IMR-90 (cell line): ENCODE data around the gene EXOC6. TPM values are rescaled to one million over a fixed set of nuclear protein-coding genes. Genes with fewer than 3 reads are reported as not detected.

Source experiments
- ATAC-seq: fragments of 200-7000 bp; cut with Tn5 transposase; 2 replicates; pipeline ENCODE4 v1.9.1; 2020; ENCODE audit warnings: low read depth, mild to moderate bottlenecking, moderate library complexity
- BruUV-seq: library from RNA; stranded (reverse); fragments of 400-500 nt; replicated peaks from 2 replicates; lab custom pipeline; 2021; lab: Mats Ljungman, UMichigan
- CTCF ChIA-PET: fragments of 300-600 bp; formaldehyde crosslinking; extraction: SDS; loops from one replicate; lab custom pipeline; 2021; ENCODE audit warnings: antibody characterized with exemption; lab: Yijun Ruan, JAX
- POLR2A ChIA-PET: fragments of 300-600 bp; sonication (Branson Sonifier 250); formaldehyde crosslinking; loops from one replicate; lab custom pipeline; 2022; ENCODE audit warnings: antibody characterized with exemption; ENCODE audit not compliant: unreplicated experiment; lab: Charles Lee
- DNase-seq: peaks from one replicate; pipeline ENCODE4 v3.0.0; 2013
- H2AFZ ChIP-seq: replicated peaks from 2 replicates; pipeline ENCODE3; 2013; ENCODE audit warnings: low read length, mild to moderate bottlenecking; ENCODE audit not compliant: poor library complexity
- H2AK5ac ChIP-seq: 2 replicates; pipeline ENCODE4 v1.6.1; 2013; ENCODE audit warnings: low read depth, low read length, inconsistent platforms
- H2AK9ac ChIP-seq: replicated peaks from 2 replicates; pipeline ENCODE3; 2013; ENCODE audit warnings: mild to moderate bottlenecking, low read depth, low read length, moderate library complexity; ENCODE audit not compliant: poor library complexity
- H2BK120ac ChIP-seq: 2 replicates; pipeline ENCODE4 v1.6.1; 2013; ENCODE audit warnings: low read depth, low read length, inconsistent platforms
- H2BK15ac ChIP-seq: 3 replicates; pipeline ENCODE4 v1.6.1; 2013; ENCODE audit warnings: low read depth, low read length, inconsistent platforms
- H2BK20ac ChIP-seq: 2 replicates; pipeline ENCODE4 v1.6.1; 2013; ENCODE audit warnings: low read depth, mild to moderate bottlenecking, inconsistent platforms, low read length, moderate library complexity
- H2BK5ac ChIP-seq: 2 replicates; pipeline ENCODE4 v1.6.1; 2013; ENCODE audit warnings: mild to moderate bottlenecking, low read depth, low read length, inconsistent platforms; ENCODE audit not compliant: poor library complexity, severe bottlenecking
- H3K14ac ChIP-seq: replicated peaks from 2 replicates; pipeline ENCODE4 v1.6.1; 2013; ENCODE audit warnings: low read depth, low read length, inconsistent platforms
- H3K18ac ChIP-seq: 2 replicates; pipeline ENCODE4 v1.6.1; 2013; ENCODE audit warnings: low read depth, low read length, control low read depth
- H3K23ac ChIP-seq: 2 replicates; pipeline ENCODE4 v1.6.1; 2013; ENCODE audit warnings: low read depth, low read length, inconsistent platforms
- H3K27ac ChIP-seq: 2 replicates; pipeline ENCODE4 v1.5.1; 2013; ENCODE audit warnings: mild to moderate bottlenecking, control low read depth, low read length; ENCODE audit not compliant: insufficient read depth
- H3K27me3 ChIP-seq: 2 replicates; pipeline ENCODE4 v1.6.1; 2013; ENCODE audit warnings: low read length; ENCODE audit not compliant: control insufficient read depth, insufficient read depth
- H3K36me3 ChIP-seq: 2 replicates; pipeline ENCODE4 v1.6.1; 2013; ENCODE audit warnings: low read length, mixed read lengths; ENCODE audit not compliant: control insufficient read depth, insufficient read depth
- H3K4ac ChIP-seq: 2 replicates; pipeline ENCODE4 v1.6.1; 2013; ENCODE audit warnings: low read depth, low read length, inconsistent platforms
- H3K4me1 ChIP-seq: 2 replicates; pipeline ENCODE4 v1.6.1; 2013; ENCODE audit warnings: low read length, mixed read lengths; ENCODE audit not compliant: control insufficient read depth, insufficient read depth
- H3K4me2 ChIP-seq: 2 replicates; pipeline ENCODE4 v1.6.1; 2013; ENCODE audit warnings: low read depth, mild to moderate bottlenecking, control low read depth, low read length, moderate library complexity
- H3K4me3 ChIP-seq: 2 replicates; pipeline ENCODE4 v1.5.1; 2013; ENCODE audit warnings: low read depth, mild to moderate bottlenecking, control low read depth, low read length, moderate library complexity; ENCODE audit not compliant: insufficient read depth
- H3K56ac ChIP-seq: 2 replicates; pipeline ENCODE4 v1.6.1; 2013; ENCODE audit warnings: low read length, inconsistent platforms; ENCODE audit not compliant: insufficient read depth; ENCODE audit errors: extremely low read depth
- H3K79me1 ChIP-seq, 2 experiments: 2 replicates each; pipeline ENCODE4 v1.6.1; 2013; ENCODE audit warnings: low read length in 2 of 2, inconsistent platforms in 1 of 2, low read depth in 1 of 2
- H3K9ac ChIP-seq: 2 replicates; pipeline ENCODE4 v1.6.1; 2013; ENCODE audit warnings: low read depth, low read length, control low read depth
- H3K9me1 ChIP-seq: 2 replicates; pipeline ENCODE4 v1.6.1; 2013; ENCODE audit warnings: low read length, inconsistent platforms; ENCODE audit not compliant: insufficient read depth
- H3K9me3 ChIP-seq: 2 replicates; pipeline ENCODE4 v1.6.1; 2013; ENCODE audit warnings: low read length; ENCODE audit not compliant: control insufficient read depth, insufficient read depth
- H4K20me1 ChIP-seq: 2 replicates; pipeline ENCODE4 v1.6.1; 2013; ENCODE audit warnings: low read length, inconsistent platforms; ENCODE audit not compliant: insufficient read depth
- H4K5ac ChIP-seq: 2 replicates; pipeline ENCODE4 v1.6.1; 2013; ENCODE audit warnings: mild to moderate bottlenecking, low read depth, low read length, control low read depth
- H4K8ac ChIP-seq, 2 experiments: 2 replicates each; pipeline ENCODE4 v1.6.1; 2013; ENCODE audit warnings: low read depth in 2 of 2, low read length in 2 of 2, control low read depth in 1 of 2, inconsistent platforms in 1 of 2
- H4K91ac ChIP-seq: 2 replicates; pipeline ENCODE4 v1.6.1; 2013; ENCODE audit warnings: low read depth, low read length, inconsistent platforms; ENCODE audit not compliant: insufficient read depth
- BHLHE40 ChIP-seq: fragments of 150-350 bp; IDR thresholded peaks from 2 replicates; pipeline ENCODE4 v1.6.1; 2016; ENCODE audit warnings: mild to moderate bottlenecking, low read depth, low read length
- WGBS, 2 experiments: methylation state at CpG; one replicate each; pipeline versions ENCODE4 v1.1.5 to v1.1.7; 2013; ENCODE audit warnings: missing lambda C conversion rate in 2 of 2; ENCODE audit not compliant: insufficient read length in 1 of 2; ENCODE audit errors: extremely low coverage in 2 of 2; 5-methylcytosine and 5-hydroxymethylcytosine counted together
- dilution Hi-C: fragments of 300-500 bp; cut with HindIII; formaldehyde crosslinking; loops from one replicate; pipeline ENCODE4 v1.14.3; 2018; ENCODE audit warnings: low sequenced_read_pairs; ENCODE audit not compliant: unreplicated experiment
- in situ Hi-C: fragments of 300-500 bp; cut with MboI; formaldehyde crosslinking; loops from 3 replicates; pipeline ENCODE4 v1.14.3; 2019; ENCODE audit warnings: low sequenced_read_pairs, inconsistent platforms, mixed read lengths
- intact Hi-C: fragments of 100-400 bp; cut with micrococcal nuclease; formaldehyde crosslinking; loops from 2 replicates; pipeline ENCODE4 v1.10.0; 2022
- polyA plus RNA-seq, 3 experiments: library from polyadenylated mRNA; depleted of rRNA; stranded (reverse); fragments of >200 nt; gene quantifications; 2 replicates each; pipeline ENCODE4 v1.2.3, GENCODE V29; 2012; ENCODE audit warnings: low replicate concordance in 1 of 3
- total RNA-seq: library from RNA; depleted of rRNA; stranded (reverse); fragments of >200 nt; gene quantifications from 2 replicates; pipeline ENCODE4 v1.2.3, GENCODE V29; 2012
- TF ChIP-seq, protein P1 (sequence below): conservative IDR thresholded peaks from 2 replicates; pipeline ENCODE4 v1.5.1; 2012; ENCODE audit warnings: mild to moderate bottlenecking, low read depth, low read length, improper control_type of control experiment

Gene EXOC6
- total and polyA plus RNA-seq, 2 of the 4 experiments (the other 2 are of a cell fraction): 4.5 to 11.5 TPM

DNA sequence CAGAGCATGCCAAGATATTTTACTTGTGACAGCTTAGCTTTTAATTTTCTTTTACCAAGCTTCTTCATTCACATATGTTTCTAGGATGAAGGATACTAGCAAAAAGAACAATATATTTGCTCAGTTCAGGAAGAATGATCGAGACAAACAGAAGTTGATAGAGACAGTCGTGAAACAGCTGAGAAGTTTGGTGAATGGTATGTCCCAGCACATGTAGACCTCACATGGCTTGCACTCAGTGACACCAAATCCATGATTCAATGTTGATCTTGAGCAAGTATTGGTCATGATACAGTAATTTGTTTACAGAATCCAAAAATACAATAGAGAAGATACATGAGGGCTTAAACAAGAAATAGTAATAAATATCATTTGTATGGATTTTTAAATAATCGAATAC is 209.8 kb downstream of the EXOC6 start:
- intact Hi-C loops (no loop called here), in situ Hi-C loops (no loop called here), dilution Hi-C loops (no loop called here)
- Histone ChIP-seq H4K91ac (no peak overlapping the region), H4K8ac (no peak overlapping the region), H2BK15ac (no peak overlapping the region), H4K20me1 (no peaks in the 10 kb centered on the region; the same call in 1 of the 2 replicates), H2AFZ (no peak overlapping the region), H3K4me2 (no peak overlapping the region), H4K5ac (no peak overlapping the region), H3K9me3 (no peaks in the 10 kb centered on the region), H3K56ac (no peak overlapping the region), H3K4ac (no peak overlapping the region), H2AK9ac (no peak overlapping the region), H2AK5ac (no peak overlapping the region), H3K9ac (no peak overlapping the region), H3K4me1 (peaks cover 2% of the 10 kb centered on the region; the same call in 1 of the 2 replicates), H3K14ac (no peak overlapping the region), H3K4me3 (no peak overlapping the region), H3K79me1 (no peaks in the 10 kb centered on the region), H3K23ac (no peak overlapping the region), H2BK20ac (no peak overlapping the region), H3K27me3 (peaks cover 29% of the 10 kb centered on the region), H3K27ac (no peak overlapping the region), H3K36me3 (no peaks in the 10 kb centered on the region; the same call in 1 of the 2 replicates), H2BK120ac (no peak overlapping the region), H3K18ac (no peak overlapping the region), H3K9me1 (no peaks in the 10 kb centered on the region), H2BK5ac (no peak overlapping the region)
- DNase-seq: peak; percentile 41
- ChIA-PET POLR2A (no interaction called here), CTCF (interaction anchor here (0.5 to 0.8 kb wide), 2 partner anchors 19 to 301 kb away, joined by 3 to 6 read pairs; no protein-coding TSS in a partner anchor)
- TF ChIP-seq, protein P1, sequence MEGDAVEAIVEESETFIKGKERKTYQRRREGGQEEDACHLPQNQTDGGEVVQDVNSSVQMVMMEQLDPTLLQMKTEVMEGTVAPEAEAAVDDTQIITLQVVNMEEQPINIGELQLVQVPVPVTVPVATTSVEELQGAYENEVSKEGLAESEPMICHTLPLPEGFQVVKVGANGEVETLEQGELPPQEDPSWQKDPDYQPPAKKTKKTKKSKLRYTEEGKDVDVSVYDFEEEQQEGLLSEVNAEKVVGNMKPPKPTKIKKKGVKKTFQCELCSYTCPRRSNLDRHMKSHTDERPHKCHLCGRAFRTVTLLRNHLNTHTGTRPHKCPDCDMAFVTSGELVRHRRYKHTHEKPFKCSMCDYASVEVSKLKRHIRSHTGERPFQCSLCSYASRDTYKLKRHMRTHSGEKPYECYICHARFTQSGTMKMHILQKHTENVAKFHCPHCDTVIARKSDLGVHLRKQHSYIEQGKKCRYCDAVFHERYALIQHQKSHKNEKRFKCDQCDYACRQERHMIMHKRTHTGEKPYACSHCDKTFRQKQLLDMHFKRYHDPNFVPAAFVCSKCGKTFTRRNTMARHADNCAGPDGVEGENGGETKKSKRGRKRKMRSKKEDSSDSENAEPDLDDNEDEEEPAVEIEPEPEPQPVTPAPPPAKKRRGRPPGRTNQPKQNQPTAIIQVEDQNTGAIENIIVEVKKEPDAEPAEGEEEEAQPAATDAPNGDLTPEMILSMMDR: no peak
- peak; percentile 64 for TF ChIP-seq BHLHE40
- no CpG with 5 or more reads among the region's 3 CpGs for WGBS, 2 experiments
- no TSS peak for BruUV-seq
- ATAC-seq: no peak
